Measurements from ENCODE around the gene GAA.

DNA sequence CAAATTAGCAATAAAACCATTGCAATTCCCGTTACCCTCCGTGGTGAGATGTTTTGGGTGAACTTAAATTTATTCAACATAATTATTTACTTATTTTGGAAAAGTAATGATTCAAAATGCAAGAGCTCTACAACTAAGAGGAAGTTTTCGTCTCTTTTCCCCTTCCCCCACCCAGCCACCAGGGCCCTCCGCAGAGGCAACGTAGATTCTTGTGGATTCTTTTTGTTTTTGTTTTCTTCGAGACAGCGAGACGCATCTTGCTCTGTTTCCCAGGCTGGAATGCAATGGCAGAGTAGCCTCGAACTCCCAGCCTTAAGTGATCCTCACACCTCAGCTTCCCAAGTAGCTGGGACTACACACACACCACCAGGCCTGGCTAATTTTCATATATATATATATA is 45.8 kb upstream of the GAA start:
- TF ChIP-seq, protein P1, sequence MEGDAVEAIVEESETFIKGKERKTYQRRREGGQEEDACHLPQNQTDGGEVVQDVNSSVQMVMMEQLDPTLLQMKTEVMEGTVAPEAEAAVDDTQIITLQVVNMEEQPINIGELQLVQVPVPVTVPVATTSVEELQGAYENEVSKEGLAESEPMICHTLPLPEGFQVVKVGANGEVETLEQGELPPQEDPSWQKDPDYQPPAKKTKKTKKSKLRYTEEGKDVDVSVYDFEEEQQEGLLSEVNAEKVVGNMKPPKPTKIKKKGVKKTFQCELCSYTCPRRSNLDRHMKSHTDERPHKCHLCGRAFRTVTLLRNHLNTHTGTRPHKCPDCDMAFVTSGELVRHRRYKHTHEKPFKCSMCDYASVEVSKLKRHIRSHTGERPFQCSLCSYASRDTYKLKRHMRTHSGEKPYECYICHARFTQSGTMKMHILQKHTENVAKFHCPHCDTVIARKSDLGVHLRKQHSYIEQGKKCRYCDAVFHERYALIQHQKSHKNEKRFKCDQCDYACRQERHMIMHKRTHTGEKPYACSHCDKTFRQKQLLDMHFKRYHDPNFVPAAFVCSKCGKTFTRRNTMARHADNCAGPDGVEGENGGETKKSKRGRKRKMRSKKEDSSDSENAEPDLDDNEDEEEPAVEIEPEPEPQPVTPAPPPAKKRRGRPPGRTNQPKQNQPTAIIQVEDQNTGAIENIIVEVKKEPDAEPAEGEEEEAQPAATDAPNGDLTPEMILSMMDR (IDR thresholded peaks at IDR 0.05), result no peak
- TF ChIP-seq POLR2A (IDR thresholded peaks at IDR 0.05), result no peak
